ENCODE measurements around the gene SENP3.
A peak's percentile ranks its signal among the peaks of the same experiment; 100 is the strongest.

Gene SENP3

GRCh38 chr17:7561589-7562207 is at the start of gene SENP3:
SENP3 (plus strand) TSS chr17:7561919; CDS start chr17:7563077, 1,158 bp downstream.
- DNase-seq, result peak; percentile 92 to 94

GRCh38 chr17:7512105-7512504 is 49.6 kb upstream of the SENP3 start:
- DNase-seq, result no peak

- no peak for DNase-seq
These were observed 48.7 kb upstream of the SENP3 start for GRCh38 chr17:7512824-7513540.

GRCh38 chr17:7513850-7514419 is 47.8 kb upstream of the SENP3 start:
- no peak for DNase-seq

- no peak for DNase-seq
These were observed 45.7 kb upstream of the SENP3 start for GRCh38 chr17:7515911-7516610.

- DNase-seq, result peak; percentile 55 to 67
These were observed 38.7 kb upstream of the SENP3 start for GRCh38 chr17:7523033-7523432.

- no peak for DNase-seq
These were observed 32.9 kb upstream of the SENP3 start for GRCh38 chr17:7528842-7529241.

GRCh38 chr17:7530023-7530900 is 31.5 kb upstream of the SENP3 start:
- no peak for DNase-seq

GRCh38 chr17:7538050-7538449 is 23.7 kb upstream of the SENP3 start:
- no peak for DNase-seq

- DNase-seq, result no peak
These were observed 22.7 kb upstream of the SENP3 start for GRCh38 chr17:7538891-7539545.

GRCh38 chr17:7541074-7541621 is 20.6 kb upstream of the SENP3 start:
- DNase-seq, result no peak

- DNase-seq, result no peak
These were observed 16.8 kb upstream of the SENP3 start for GRCh38 chr17:7544911-7545310.

- DNase-seq, result peak; percentile 41 to 61
These were observed 12.9 kb upstream of the SENP3 start, which contains the start of gene TNFSF12 for GRCh38 chr17:7548585-7549400. TNFSF12 (plus strand) TSS chr17:7549058; CDS start chr17:7549154, 96 bp downstream.

GRCh38 chr17:7549401-7550055 is 12.2 kb upstream of the SENP3 start:
- peak; percentile 39 to 47 for DNase-seq

GRCh38 chr17:7550344-7550743 is 11.4 kb upstream of the SENP3 start:
- DNase-seq, result no peak

- DNase-seq, result no peak
These were observed 10.3 kb upstream of the SENP3 start for GRCh38 chr17:7551396-7551795.

GRCh38 chr17:7552621-7553051 is 9.1 kb upstream of the SENP3 start:
- peak; percentile 51 to 63 for DNase-seq

GRCh38 chr17:7553356-7553755 is 8.4 kb upstream of the SENP3 start:
- no peak for DNase-seq

- DNase-seq, result no peak
These were observed 6.3 kb upstream of the SENP3 start for GRCh38 chr17:7555320-7555948.

GRCh38 chr17:7556627-7557026 is 5.1 kb upstream of the SENP3 start:
- no peak for DNase-seq
